SH-SY5Y (cell line): Measurements from ENCODE around the gene SDK1.

Experiments
- GATA2 ChIP-seq: IDR thresholded peaks from 2 replicates; pipeline ENCODE4 v1.6.1; 2011; ENCODE audit warnings: mild to moderate bottlenecking, low read depth, low read length
- GATA3 ChIP-seq: IDR thresholded peaks from 2 replicates; pipeline ENCODE4 v1.6.1; 2011; ENCODE audit warnings: low read depth, mild to moderate bottlenecking, low read length, moderate library complexity

GRCh38 chr7:3795781-3796180, 494.7 kb downstream of the SDK1 start:
- no peak for TF ChIP-seq GATA3
- TF ChIP-seq GATA2: no peak
